ENCODE results near the gene RIMS1. TPM values are rescaled to one million over a fixed set of nuclear protein-coding genes. Genes with fewer than 3 reads are reported as not detected.

RIMS1 gene
- total and polyA plus RNA-seq, 2 donors (not counting 1 experiment from before 2014, with no cell fraction given): not detected

DNA sequence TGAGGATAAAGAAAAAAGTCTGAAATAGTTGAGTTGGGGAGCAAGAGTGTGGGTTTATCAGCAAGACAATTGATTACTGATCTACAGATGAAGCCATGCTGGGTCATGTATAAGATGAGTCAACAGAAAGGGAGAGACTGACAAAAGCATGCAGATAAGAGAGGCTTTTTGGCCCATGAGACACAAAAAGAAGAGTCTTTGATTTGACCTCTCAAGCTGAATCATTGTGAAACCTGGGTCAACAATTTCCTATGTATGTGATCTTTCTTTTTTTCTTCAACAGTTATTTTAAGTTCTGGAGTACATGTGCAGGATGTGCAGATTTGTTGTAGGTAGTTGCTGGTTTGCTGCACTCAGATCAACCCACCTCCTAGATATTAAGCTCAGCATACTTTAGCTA lies 15.9 kb downstream of the RIMS1 start:
- no peaks in the 10 kb centered on the region for H3K4me1 Mint-ChIP-seq
- ATAC-seq (ENCODE audit: low read depth) (no peak), DNase-seq (no peak)
- H3K27ac Mint-ChIP-seq: no peak overlapping the region
- H3K27ac ChIP-seq (ENCODE audit: low read length in 2 of 2): no peak overlapping the region
- no peaks in the 10 kb centered on the region for H3K79me2 ChIP-seq (ENCODE audit: control insufficient read depth, insufficient read depth, low read length)
- no peaks in the 10 kb centered on the region for H3K9me3 ChIP-seq (ENCODE audit: control extremely low read depth in 1 of 3, control insufficient read depth in 2 of 3, insufficient read depth in 1 of 3, low read length in 2 of 3)
- no peak overlapping the region for H2AFZ ChIP-seq (ENCODE audit: insufficient read depth, low read depth, low read length, poor library complexity, severe bottlenecking)
- no peaks in the 10 kb centered on the region for H4K20me1 ChIP-seq (ENCODE audit: control insufficient read depth, insufficient read depth, low read length, poor library complexity, severe bottlenecking)
- ChIA-PET POLR2A (no interaction called here), CTCF (no interaction called here)
- no peak overlapping the region for H3K9ac ChIP-seq (ENCODE audit: low read length)
- H3K4me3 Mint-ChIP-seq: no peak overlapping the region
- no peak overlapping the region for H3K4me2 ChIP-seq (replicated peaks; ENCODE audit: low read depth, low read length, poor library complexity, severe bottlenecking)
- peaks cover 2% of the 10 kb centered on the region for H3K9me3 Mint-ChIP-seq (ENCODE audit: insufficient read depth)
- no peak overlapping the region for H3K4me3 ChIP-seq (ENCODE audit: control extremely low read depth in 1 of 5, extremely low read depth in 1 of 5, insufficient read depth in 1 of 5, low read depth in 2 of 5, low read length in 4 of 5)
- intact Hi-C loops (cut with micrococcal nuclease): no loop called here
- no peaks in the 10 kb centered on the region for H3K4me1 ChIP-seq (ENCODE audit: control insufficient read depth in 2 of 2, insufficient read depth in 2 of 2, low read length in 2 of 2)
- H3K27me3 ChIP-seq (replicated peaks in 1 of 4; ENCODE audit: control extremely low read depth in 1 of 4, control insufficient read depth in 3 of 4, insufficient read depth in 4 of 4, low read length in 3 of 4): no peaks in the 10 kb centered on the region
- H3K36me3 ChIP-seq (replicated peaks in 1 of 2; ENCODE audit: control extremely low read depth in 1 of 2, control insufficient read depth in 1 of 2, extremely low read depth in 1 of 2, insufficient read depth in 2 of 2, low read length in 1 of 2): no peaks in the 10 kb centered on the region
- no peak for TF ChIP-seq EZH2 (IDR thresholded peaks at IDR 0.05; ENCODE audit: borderline replicate concordance, insufficient read depth, low read depth, low read length, poor library complexity, severe bottlenecking)
- TF ChIP-seq, protein P1, sequence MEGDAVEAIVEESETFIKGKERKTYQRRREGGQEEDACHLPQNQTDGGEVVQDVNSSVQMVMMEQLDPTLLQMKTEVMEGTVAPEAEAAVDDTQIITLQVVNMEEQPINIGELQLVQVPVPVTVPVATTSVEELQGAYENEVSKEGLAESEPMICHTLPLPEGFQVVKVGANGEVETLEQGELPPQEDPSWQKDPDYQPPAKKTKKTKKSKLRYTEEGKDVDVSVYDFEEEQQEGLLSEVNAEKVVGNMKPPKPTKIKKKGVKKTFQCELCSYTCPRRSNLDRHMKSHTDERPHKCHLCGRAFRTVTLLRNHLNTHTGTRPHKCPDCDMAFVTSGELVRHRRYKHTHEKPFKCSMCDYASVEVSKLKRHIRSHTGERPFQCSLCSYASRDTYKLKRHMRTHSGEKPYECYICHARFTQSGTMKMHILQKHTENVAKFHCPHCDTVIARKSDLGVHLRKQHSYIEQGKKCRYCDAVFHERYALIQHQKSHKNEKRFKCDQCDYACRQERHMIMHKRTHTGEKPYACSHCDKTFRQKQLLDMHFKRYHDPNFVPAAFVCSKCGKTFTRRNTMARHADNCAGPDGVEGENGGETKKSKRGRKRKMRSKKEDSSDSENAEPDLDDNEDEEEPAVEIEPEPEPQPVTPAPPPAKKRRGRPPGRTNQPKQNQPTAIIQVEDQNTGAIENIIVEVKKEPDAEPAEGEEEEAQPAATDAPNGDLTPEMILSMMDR (IDR thresholded peaks at IDR 0.05): no peak
- H3K27me3 Mint-ChIP-seq: no peaks in the 10 kb centered on the region

DNA sequence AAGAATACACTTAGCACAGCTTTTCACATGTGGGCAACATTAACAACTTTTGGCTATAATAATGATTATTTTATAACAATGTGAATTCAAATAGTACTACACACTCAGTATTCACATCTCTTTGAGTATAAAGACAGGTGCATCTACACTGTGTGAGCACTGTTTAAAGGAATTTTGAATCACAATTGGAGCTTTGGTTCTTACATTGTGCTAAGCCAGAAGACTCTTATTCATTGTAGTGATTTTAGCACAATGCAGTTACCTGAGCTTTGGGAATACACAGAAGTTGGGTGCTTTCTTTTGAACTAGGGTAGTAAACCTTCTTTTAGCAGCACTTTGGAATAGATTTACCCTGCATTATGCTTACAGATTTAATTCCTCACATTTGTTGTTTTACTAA lies 20.5 kb downstream of the RIMS1 start:
- Histone ChIP-seq H3K36me3 (replicated peaks in 1 of 2; ENCODE audit: control extremely low read depth in 1 of 2, control insufficient read depth in 1 of 2, extremely low read depth in 1 of 2, insufficient read depth in 2 of 2, low read length in 1 of 2) (no peaks in the 10 kb centered on the region), H3K4me1 (ENCODE audit: control insufficient read depth in 2 of 2, insufficient read depth in 2 of 2, low read length in 2 of 2) (no peaks in the 10 kb centered on the region), H3K9ac (ENCODE audit: low read length) (no peak overlapping the region), H3K4me3 (ENCODE audit: control extremely low read depth in 1 of 5, extremely low read depth in 1 of 5, insufficient read depth in 1 of 5, low read depth in 2 of 5, low read length in 4 of 5) (no peak overlapping the region), H3K4me2 (replicated peaks; ENCODE audit: low read depth, low read length, poor library complexity, severe bottlenecking) (no peak overlapping the region), H3K79me2 (ENCODE audit: control insufficient read depth, insufficient read depth, low read length) (no peaks in the 10 kb centered on the region), H4K20me1 (ENCODE audit: control insufficient read depth, insufficient read depth, low read length, poor library complexity, severe bottlenecking) (no peaks in the 10 kb centered on the region), H2AFZ (ENCODE audit: insufficient read depth, low read depth, low read length, poor library complexity, severe bottlenecking) (no peak overlapping the region), H3K9me3 (ENCODE audit: control extremely low read depth in 1 of 3, control insufficient read depth in 2 of 3, insufficient read depth in 1 of 3, low read length in 2 of 3) (no peaks in the 10 kb centered on the region), H3K27me3 (replicated peaks in 1 of 4; ENCODE audit: control extremely low read depth in 1 of 4, control insufficient read depth in 3 of 4, insufficient read depth in 4 of 4, low read length in 3 of 4) (no peaks in the 10 kb centered on the region), H3K27ac (ENCODE audit: low read length in 2 of 2) (no peak overlapping the region)
- no peak for DNase-seq
- H3K27ac Mint-ChIP-seq: no peak overlapping the region
- H3K27me3 Mint-ChIP-seq: no peaks in the 10 kb centered on the region
- ATAC-seq (ENCODE audit: low read depth): no peak
- CTCF ChIA-PET: no interaction called here
- H3K9me3 Mint-ChIP-seq (ENCODE audit: insufficient read depth): peaks cover 2% of the 10 kb centered on the region
- intact Hi-C loops (cut with micrococcal nuclease): no loop called here
- POLR2A ChIA-PET: no interaction called here
- no peak for TF ChIP-seq EZH2 (IDR thresholded peaks at IDR 0.05; ENCODE audit: borderline replicate concordance, insufficient read depth, low read depth, low read length, poor library complexity, severe bottlenecking)
- TF ChIP-seq, protein P1 (IDR thresholded peaks at IDR 0.05): no peak
- H3K4me1 Mint-ChIP-seq: no peaks in the 10 kb centered on the region
- no peak overlapping the region for H3K4me3 Mint-ChIP-seq

All from B cell (primary cell).